Upper lobe of left lung (tissue), 6 donors: Measurements from ENCODE around the gene ZNF831. TPM values are rescaled to one million over a fixed set of nuclear protein-coding genes. Genes with fewer than 3 reads are reported as not detected.

Experiments
- ATAC-seq, 2 donors: fragments of 200-7000 bp; cut with Tn5 transposase; one replicate each; pipeline ENCODE4 v1.9.1; 2022; ENCODE audit warnings: mild to moderate bottlenecking in 2 of 2, moderate library complexity in 2 of 2; ENCODE audit not compliant: low FRiP score in 2 of 2
- DNase-seq, 2 donors: peaks; one replicate each; pipeline ENCODE4 v3.0.0-alpha.2; 2019 to 2020
- H3K27ac ChIP-seq, 4 donors: fragments of 200-600 bp; sonication (generic); one replicate each; pipeline ENCODE4 v1.5.1; 2016 to 2019
- H3K27me3 ChIP-seq, 4 donors: fragments of 200-600 bp; sonication (generic); one replicate each; pipeline ENCODE4 v1.5.1; 2017 to 2019
- H3K36me3 ChIP-seq, 4 donors: fragments of 200-600 bp; sonication (generic); one replicate each; pipeline ENCODE4 v1.5.1; 2016 to 2019
- H3K4me1 ChIP-seq, 4 donors: fragments of 200-600 bp; sonication (generic); one replicate each; pipeline ENCODE4 v1.5.1; 2018 to 2019
- H3K4me3 ChIP-seq, 4 donors: fragments of 200-600 bp; sonication (generic); one replicate each; pipeline ENCODE4 v1.5.1; 2017 to 2019; ENCODE audit warnings: mild to moderate bottlenecking in 2 of 4, moderate library complexity in 1 of 4
- H3K9me3 ChIP-seq, 4 donors: fragments of 200-600 bp; sonication (generic); one replicate each; pipeline ENCODE4 v1.5.1; 2018 to 2019
- EP300 ChIP-seq, 4 donors: sonication (generic); formaldehyde crosslinking; IDR thresholded peaks; one replicate each; pipeline ENCODE4 v1.5.1; 2017; ENCODE audit warnings: antibody characterized with exemption in 4 of 4, control low read depth in 2 of 4
- POLR2A ChIP-seq, 4 donors: fragments of 450-650 bp; IDR thresholded peaks; one replicate each; pipeline ENCODE4 v1.5.1; 2016 to 2017; ENCODE audit warnings: antibody characterized with exemption in 4 of 4, mild to moderate bottlenecking in 2 of 4
- POLR2AphosphoS5 ChIP-seq, 2 donors: sonication (generic); formaldehyde crosslinking; IDR thresholded peaks; one replicate each; pipeline ENCODE4 v1.5.1; 2017; ENCODE audit warnings: antibody characterized with exemption in 2 of 2
- WGBS, 2 donors: methylation state at CpG; one replicate each; pipeline ENCODE4 v1.1.5; 2017 to 2018; 5-methylcytosine and 5-hydroxymethylcytosine counted together
- total RNA-seq, 6 donors: library from RNA; depleted of rRNA in 4 of 6; stranded (reverse); fragments of >200 nt in 4 of 6; gene quantifications; one replicate each; pipeline versions ENCODE4 v1.1.0 to v1.2.1, GENCODE V29; 2016 to 2021
- TF ChIP-seq, protein P1 (sequence below), 6 experiments: fragments of 450-650 bp in 4 of 6; fragments of 200-600 bp in 2 of 6; sonication (generic) in 2 of 6; IDR thresholded peaks; one replicate each; pipeline ENCODE4 v1.5.1; 2016 to 2019; ENCODE audit warnings: antibody characterized with exemption in 6 of 6
- donor health status: DM: no; HTN: no; CAD: no; lungs with moderate emphysema.
- donor health status: DM: no; HTN: yes; CAD: no; lungs with severe emphysema.

ZNF831 gene
- total RNA-seq, 6 donors from 2014 or later: 0.98 to 6.2 (median 2.8) TPM

DNA sequence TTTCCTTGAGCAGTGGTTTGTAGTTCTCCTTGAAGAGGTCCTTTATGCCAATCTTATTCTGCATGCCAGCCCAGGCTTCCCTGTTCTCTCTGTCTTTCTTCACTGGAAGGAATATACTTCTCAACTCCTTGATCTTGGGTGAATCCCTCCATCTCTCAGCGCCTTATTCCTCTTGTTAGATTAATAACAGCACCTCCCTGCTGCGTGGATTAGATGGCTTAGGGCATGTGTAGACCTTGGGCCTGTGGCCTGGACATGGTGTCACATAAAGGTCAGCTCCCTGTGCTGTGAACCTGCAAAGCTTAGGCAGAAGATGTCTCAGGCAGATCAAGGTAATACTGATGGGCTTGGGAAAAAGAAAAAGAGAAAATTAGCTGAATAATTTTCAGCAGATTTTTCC lies 18.3 kb downstream of the ZNF831 start:
- no peaks in the 10 kb centered on the region for H3K27me3 ChIP-seq
- DNase-seq: no peak
- no peak for ATAC-seq
- WGBS, 2 donors: 84 to 94% methylated on average over 2 of the region's 2 CpGs
- no peaks in the 10 kb centered on the region for H3K4me1 ChIP-seq
- no peaks in the 10 kb centered on the region for H3K36me3 ChIP-seq
- H3K4me3 ChIP-seq: no peak overlapping the region
- H3K27ac ChIP-seq: no peak overlapping the region
- H3K9me3 ChIP-seq: no peaks in the 10 kb centered on the region
- TF ChIP-seq, protein P1, sequence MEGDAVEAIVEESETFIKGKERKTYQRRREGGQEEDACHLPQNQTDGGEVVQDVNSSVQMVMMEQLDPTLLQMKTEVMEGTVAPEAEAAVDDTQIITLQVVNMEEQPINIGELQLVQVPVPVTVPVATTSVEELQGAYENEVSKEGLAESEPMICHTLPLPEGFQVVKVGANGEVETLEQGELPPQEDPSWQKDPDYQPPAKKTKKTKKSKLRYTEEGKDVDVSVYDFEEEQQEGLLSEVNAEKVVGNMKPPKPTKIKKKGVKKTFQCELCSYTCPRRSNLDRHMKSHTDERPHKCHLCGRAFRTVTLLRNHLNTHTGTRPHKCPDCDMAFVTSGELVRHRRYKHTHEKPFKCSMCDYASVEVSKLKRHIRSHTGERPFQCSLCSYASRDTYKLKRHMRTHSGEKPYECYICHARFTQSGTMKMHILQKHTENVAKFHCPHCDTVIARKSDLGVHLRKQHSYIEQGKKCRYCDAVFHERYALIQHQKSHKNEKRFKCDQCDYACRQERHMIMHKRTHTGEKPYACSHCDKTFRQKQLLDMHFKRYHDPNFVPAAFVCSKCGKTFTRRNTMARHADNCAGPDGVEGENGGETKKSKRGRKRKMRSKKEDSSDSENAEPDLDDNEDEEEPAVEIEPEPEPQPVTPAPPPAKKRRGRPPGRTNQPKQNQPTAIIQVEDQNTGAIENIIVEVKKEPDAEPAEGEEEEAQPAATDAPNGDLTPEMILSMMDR (IDR thresholded peaks at IDR 0.05): no peak
- TF ChIP-seq EP300 (IDR thresholded peaks at IDR 0.05) (no peak), POLR2AphosphoS5 (IDR thresholded peaks at IDR 0.05) (no peak), POLR2A (IDR thresholded peaks at IDR 0.05) (no peak)

- WGBS, 2 donors: 63 to 72% methylated on average over 7 of the region's 7 CpGs
These were observed 18.9 kb downstream of the ZNF831 start for GRCh38 chr20:59182401-59183044.

DNA sequence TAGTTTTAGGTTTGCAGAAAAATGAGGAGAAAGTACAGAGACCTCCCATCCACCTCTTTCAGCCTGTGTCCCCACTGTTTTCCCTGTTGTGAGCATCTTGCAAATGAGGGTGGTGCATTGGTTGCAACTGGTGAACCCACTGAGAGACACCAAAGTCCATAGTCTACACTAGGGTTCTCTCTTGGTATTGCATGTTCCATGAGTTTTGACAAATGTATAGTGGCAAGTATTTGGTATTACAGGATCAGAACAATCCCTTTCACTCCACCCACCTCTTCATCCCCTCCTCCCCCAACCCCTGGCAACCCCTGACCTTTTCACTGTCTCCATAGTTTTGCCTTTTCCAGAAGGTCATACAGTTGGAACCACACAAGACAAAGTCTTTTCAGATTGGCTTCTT lies 20.1 kb downstream of the ZNF831 start:
- no peak for ATAC-seq
- Histone ChIP-seq H3K27me3 (no peaks in the 10 kb centered on the region), H3K4me3 (no peak overlapping the region), H3K27ac (no peak overlapping the region), H3K4me1 (no peaks in the 10 kb centered on the region), H3K9me3 (no peaks in the 10 kb centered on the region), H3K36me3 (no peaks in the 10 kb centered on the region)
- no peak for DNase-seq
- TF ChIP-seq, protein P1 (IDR thresholded peaks at IDR 0.05): no peak
- no peak for TF ChIP-seq EP300 (IDR thresholded peaks at IDR 0.05)
- no peak for TF ChIP-seq POLR2AphosphoS5 (IDR thresholded peaks at IDR 0.05)
- no peak for TF ChIP-seq POLR2A (IDR thresholded peaks at IDR 0.05)

More at GRCh38 chr20:59182401-59183044, 18.9 kb downstream of the ZNF831 start:
- no peak overlapping the region for H3K27ac ChIP-seq
- H3K4me1 ChIP-seq: no peaks in the 10 kb centered on the region
- H3K4me3 ChIP-seq: no peak overlapping the region
- no peaks in the 10 kb centered on the region for H3K27me3 ChIP-seq
- ATAC-seq: no peak
- DNase-seq: no peak
- TF ChIP-seq POLR2AphosphoS5 (IDR thresholded peaks at IDR 0.05) (no peak), POLR2A (IDR thresholded peaks at IDR 0.05) (no peak)
- no peaks in the 10 kb centered on the region for H3K36me3 ChIP-seq
- H3K9me3 ChIP-seq: no peaks in the 10 kb centered on the region

DNA sequence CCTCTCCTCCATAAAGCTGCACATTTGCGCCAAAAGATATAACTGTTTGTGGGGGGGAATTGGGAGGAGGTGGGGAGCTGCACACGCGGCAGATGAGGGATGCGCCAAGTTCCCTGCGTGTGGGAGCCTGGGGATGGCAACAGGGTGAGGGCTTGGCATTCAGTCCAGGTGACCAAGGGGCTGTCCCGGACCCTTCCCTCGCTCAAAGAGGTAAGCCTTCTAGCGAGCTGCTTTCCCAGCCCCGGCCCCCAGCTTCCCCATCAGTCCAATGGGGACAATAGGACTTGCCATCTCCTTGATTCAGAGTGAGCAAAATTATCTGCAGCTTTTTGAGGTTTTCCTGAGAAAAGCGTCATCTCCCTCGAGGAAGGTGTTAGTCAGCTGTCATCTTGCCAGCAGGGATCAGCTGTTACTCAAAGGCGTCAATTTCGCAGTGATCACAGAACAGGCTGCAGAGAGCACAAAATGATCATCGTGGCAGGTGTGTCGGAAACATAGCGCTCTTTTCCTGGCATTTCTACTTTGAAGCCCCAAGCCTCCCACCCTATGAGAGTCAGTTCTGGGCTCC lies 21.3 kb downstream of the ZNF831 start:
- Histone ChIP-seq H3K27me3 (no peaks in the 10 kb centered on the region), H3K9me3 (no peaks in the 10 kb centered on the region), H3K4me3 (no peak overlapping the region), H3K4me1 (no peaks in the 10 kb centered on the region), H3K27ac (no peak overlapping the region), H3K36me3 (no peaks in the 10 kb centered on the region)
- DNase-seq (no peak), ATAC-seq (no peak)
- 83 to 85% methylated on average over 16 of the region's 16 CpGs for WGBS, 2 donors
- no peak for TF ChIP-seq POLR2A (IDR thresholded peaks at IDR 0.05)
- TF ChIP-seq, protein P1 (IDR thresholded peaks at IDR 0.05): no peak

GRCh38 chr20:59185809-59186208 lies 22.2 kb downstream of the ZNF831 start:
- H3K27ac ChIP-seq: no peak overlapping the region
- no peaks in the 10 kb centered on the region for H3K27me3 ChIP-seq
- H3K9me3 ChIP-seq: no peaks in the 10 kb centered on the region
- no peak overlapping the region for H3K4me3 ChIP-seq
- H3K4me1 ChIP-seq: no peaks in the 10 kb centered on the region
- TF ChIP-seq EP300 (IDR thresholded peaks at IDR 0.05): no peak
- TF ChIP-seq, protein P1 (IDR thresholded peaks at IDR 0.05): no peak
- no peak for TF ChIP-seq POLR2A (IDR thresholded peaks at IDR 0.05)
- TF ChIP-seq POLR2AphosphoS5 (IDR thresholded peaks at IDR 0.05): no peak
- ATAC-seq (no peak), DNase-seq (no peak)
- no peaks in the 10 kb centered on the region for H3K36me3 ChIP-seq
- WGBS, 2 donors: 76 to 85% methylated on average over 3 to 6 of the region's 6 CpGs
